GM12878 (cell line): ENCODE results near the gene DAAM1.

Experiments
- CTCF ChIP-seq, 3 experiments: IDR thresholded peaks in 2 of 3; conservative IDR thresholded peaks in 1 of 3; 2 replicates each; pipeline ENCODE4 v1.5.1; 2011; ENCODE audit warnings: low read depth in 3 of 3, low read length in 3 of 3, mild to moderate bottlenecking in 3 of 3, control low read depth in 2 of 3, moderate library complexity in 2 of 3, inconsistent platforms in 1 of 3, mixed read lengths in 1 of 3; ENCODE audit not compliant: control insufficient read depth in 2 of 3, insufficient read depth in 1 of 3; ENCODE audit errors: extremely low read depth in 1 of 3
- EP300 ChIP-seq, 2 experiments: fragments of 150-350 bp in 1 of 2; IDR thresholded peaks; 2 replicates each; pipeline ENCODE4 v1.6.1; 2011 to 2012; ENCODE audit warnings: low read depth in 2 of 2, low read length in 2 of 2, borderline replicate concordance in 1 of 2, improper control_type of control experiment in 1 of 2, inconsistent platforms in 1 of 2; ENCODE audit not compliant: control insufficient read depth in 1 of 2
- FOXM1 ChIP-seq: IDR thresholded peaks from 2 replicates; pipeline ENCODE4 v1.6.1; 2012; ENCODE audit warnings: low read depth, mild to moderate bottlenecking, inconsistent platforms, low read length, moderate library complexity
- HDAC2 ChIP-seq: fragments of 200-600 bp; sonication (generic); IDR thresholded peaks from 2 replicates; pipeline ENCODE4 v1.6.1; 2017
- JUNB ChIP-seq: IDR thresholded peaks from 2 replicates; pipeline ENCODE4 v1.6.1; 2016; ENCODE audit warnings: antibody characterized with exemption, mild to moderate bottlenecking
- MYB ChIP-seq: fragments of 150-350 bp; IDR thresholded peaks from 2 replicates; pipeline ENCODE4 v1.6.1; 2014; ENCODE audit warnings: mild to moderate bottlenecking, low read depth, low read length, borderline replicate concordance
- PRDM15 ChIP-seq: fragments of 450-650 bp; formaldehyde crosslinking; IDR thresholded peaks from 2 replicates; pipeline ENCODE4 v1.4.0; 2020; ENCODE audit warnings: mild to moderate bottlenecking, moderate library complexity
- RAD21 ChIP-seq: IDR thresholded peaks from 2 replicates; pipeline ENCODE4 v1.6.1; 2011; ENCODE audit warnings: mild to moderate bottlenecking, low read depth, low read length, moderate library complexity; ENCODE audit not compliant: insufficient read depth

- TF ChIP-seq RAD21 = no peak
- TF ChIP-seq JUNB = no peak
- no peak for TF ChIP-seq EP300 (IDR thresholded peaks at IDR 0.05; ENCODE audit: borderline replicate concordance in 1 of 2, control insufficient read depth in 1 of 2, low read depth in 2 of 2, low read length in 2 of 2)
- TF ChIP-seq CTCF (IDR thresholded peaks at IDR 0.05 in 2 of 3, conservative IDR thresholded peaks at IDR 0.05 in 1 of 3; ENCODE audit: control insufficient read depth in 2 of 3, extremely low read depth in 1 of 3, insufficient read depth in 1 of 3, low read depth in 3 of 3, low read length in 3 of 3) = no peak
- no peak for TF ChIP-seq HDAC2
- TF ChIP-seq PRDM15 = no peak
- TF ChIP-seq FOXM1 = no peak
- no peak for TF ChIP-seq MYB
Measured at GRCh38 chr14:59273737-59274136, 85.3 kb downstream of the DAAM1 start.
